Parathyroid adenoma (tissue), 2 donors: ENCODE data around the gene MT1B.

ENCODE experiments used
- H2AFZ ChIP-seq: fragments of 300-600 bp; sonication (generic); one replicate; pipeline ENCODE4 v1.7.0; 2017; ENCODE audit warnings: antibody characterized with exemption, mild to moderate bottlenecking
- H3K27ac ChIP-seq: fragments of 300-600 bp; sonication (generic); one replicate; pipeline ENCODE4 v1.7.0; 2017
- H3K27me3 ChIP-seq: fragments of 300-600 bp; sonication (generic); one replicate; pipeline ENCODE4 v1.7.0; 2017; ENCODE audit warnings: low read length; ENCODE audit not compliant: control insufficient read depth, insufficient read depth
- H3K36me3 ChIP-seq: fragments of 300-600 bp; sonication (generic); one replicate; pipeline ENCODE4 v1.7.0; 2017; ENCODE audit warnings: low read length; ENCODE audit not compliant: control insufficient read depth, insufficient read depth
- H3K4me1 ChIP-seq: fragments of 300-600 bp; sonication (generic); one replicate; pipeline ENCODE4 v1.7.0; 2017; ENCODE audit warnings: control low read depth
- H3K4me2 ChIP-seq: fragments of 300-600 bp; sonication (generic); one replicate; pipeline ENCODE4 v1.7.0; 2017; ENCODE audit warnings: low read length
- H3K4me3 ChIP-seq: fragments of 300-600 bp; sonication (generic); one replicate; pipeline ENCODE4 v1.7.0; 2017; ENCODE audit warnings: low read depth, low read length
- H3K79me2 ChIP-seq: fragments of 300-600 bp; sonication (generic); one replicate; pipeline ENCODE4 v1.7.0; 2017; ENCODE audit warnings: control low read depth
- H3K9ac ChIP-seq: fragments of 300-600 bp; sonication (generic); one replicate; pipeline ENCODE4 v1.7.0; 2017; ENCODE audit warnings: mild to moderate bottlenecking
- H3K9me3 ChIP-seq: fragments of 300-600 bp; sonication (generic); one replicate; pipeline ENCODE4 v1.7.0; 2017; ENCODE audit warnings: low read length; ENCODE audit not compliant: control insufficient read depth
- TF ChIP-seq, protein P1 (sequence below): fragments of 300-600 bp; sonication (generic); IDR thresholded peaks from one replicate; pipeline ENCODE4 v1.7.0; 2017; ENCODE audit warnings: antibody characterized with exemption, mild to moderate bottlenecking
- donor health status: primary hyperparathyroidism.

MT1B gene

DNA sequence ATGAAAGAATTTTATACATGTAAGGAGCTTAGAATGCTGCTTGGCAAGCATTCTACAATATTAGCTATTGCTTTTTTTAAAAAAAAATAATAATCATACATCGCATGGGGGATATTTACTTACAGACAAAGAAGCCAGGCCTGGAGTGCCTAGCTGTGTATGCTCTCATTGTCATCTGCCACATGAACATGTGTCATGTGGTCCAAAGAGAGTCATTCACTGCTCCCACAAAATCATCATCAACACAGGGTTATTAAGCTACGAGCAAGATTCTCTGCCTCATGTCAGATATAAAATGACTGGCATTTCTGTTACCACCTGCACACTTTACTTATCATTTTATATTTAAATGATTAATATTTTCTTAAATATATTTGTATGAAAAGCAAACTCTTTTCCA, 28.0 kb upstream of the MT1B start:
- Histone ChIP-seq H3K27me3 (no peaks in the 10 kb centered on the region), H3K4me2 (no peak overlapping the region)

DNA sequence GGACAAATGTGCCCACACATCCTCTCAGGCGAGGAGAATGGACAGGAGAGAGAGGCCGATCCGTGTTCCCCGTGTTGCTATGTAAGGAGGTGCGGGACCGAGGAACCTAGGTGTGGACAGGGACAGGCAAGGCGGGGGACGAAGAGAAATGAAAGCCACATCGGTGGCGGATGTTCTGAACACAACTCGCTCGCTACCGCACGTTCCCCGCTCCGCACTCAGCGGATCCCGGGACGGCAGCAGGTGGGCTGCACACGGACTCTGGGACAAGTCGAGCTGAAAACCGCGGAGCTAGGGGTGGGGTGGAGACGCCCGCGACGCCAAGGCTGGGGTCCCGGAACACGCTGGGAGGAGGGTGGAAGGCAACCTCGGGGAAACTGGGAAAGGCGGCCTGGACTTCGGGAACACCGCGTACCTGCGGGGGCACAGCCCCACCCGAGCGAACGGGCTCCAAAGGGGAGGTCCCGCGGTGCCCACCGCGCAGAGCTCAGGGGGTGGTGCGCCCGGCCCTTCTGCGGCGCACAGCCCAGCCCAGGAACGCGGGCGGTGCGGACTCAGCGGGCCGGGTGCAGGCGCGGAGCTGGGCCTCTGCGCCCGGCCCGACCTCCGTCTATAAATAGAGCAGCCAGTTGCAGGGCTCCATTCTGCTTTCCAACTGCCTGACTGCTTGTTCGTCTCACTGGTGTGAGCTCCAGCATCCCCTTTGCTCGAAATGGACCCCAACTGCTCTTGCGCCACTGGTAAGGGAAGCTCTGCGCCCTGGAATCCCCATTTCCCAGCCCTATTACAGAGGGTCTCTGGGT, 26.3 kb upstream of the MT1B start, which contains the start of gene MT1E:
Gene MT1E, plus strand, starts transcription at position 642 of the 803 bp plus-strand sequence. Its CDS starts 71 bp downstream, at position 713.
- H3K79me2 ChIP-seq, result no peaks in the 10 kb centered on the region
- peak within 1 kb of the TSS; percentile 57 for H3K4me3 ChIP-seq
- H3K4me2 ChIP-seq, result peak within 1 kb of the TSS; percentile 75
- H3K36me3 ChIP-seq, result no peaks in the 10 kb centered on the region
- TF ChIP-seq, protein P1, sequence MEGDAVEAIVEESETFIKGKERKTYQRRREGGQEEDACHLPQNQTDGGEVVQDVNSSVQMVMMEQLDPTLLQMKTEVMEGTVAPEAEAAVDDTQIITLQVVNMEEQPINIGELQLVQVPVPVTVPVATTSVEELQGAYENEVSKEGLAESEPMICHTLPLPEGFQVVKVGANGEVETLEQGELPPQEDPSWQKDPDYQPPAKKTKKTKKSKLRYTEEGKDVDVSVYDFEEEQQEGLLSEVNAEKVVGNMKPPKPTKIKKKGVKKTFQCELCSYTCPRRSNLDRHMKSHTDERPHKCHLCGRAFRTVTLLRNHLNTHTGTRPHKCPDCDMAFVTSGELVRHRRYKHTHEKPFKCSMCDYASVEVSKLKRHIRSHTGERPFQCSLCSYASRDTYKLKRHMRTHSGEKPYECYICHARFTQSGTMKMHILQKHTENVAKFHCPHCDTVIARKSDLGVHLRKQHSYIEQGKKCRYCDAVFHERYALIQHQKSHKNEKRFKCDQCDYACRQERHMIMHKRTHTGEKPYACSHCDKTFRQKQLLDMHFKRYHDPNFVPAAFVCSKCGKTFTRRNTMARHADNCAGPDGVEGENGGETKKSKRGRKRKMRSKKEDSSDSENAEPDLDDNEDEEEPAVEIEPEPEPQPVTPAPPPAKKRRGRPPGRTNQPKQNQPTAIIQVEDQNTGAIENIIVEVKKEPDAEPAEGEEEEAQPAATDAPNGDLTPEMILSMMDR, result no peak
- H3K4me1 ChIP-seq, result no peaks in the 10 kb centered on the region
- no peaks in the 10 kb centered on the region for H3K27me3 ChIP-seq
- H2AFZ ChIP-seq, result peak within 1 kb of the TSS; percentile 90
- H3K9ac ChIP-seq, result peak within 1 kb of the TSS; percentile 1
- H3K9me3 ChIP-seq, result no peaks in the 10 kb centered on the region
- H3K27ac ChIP-seq, result peak within 1 kb of the TSS; percentile 65

More for the DNA sequence above, 28.0 kb upstream of the MT1B start:
- no peaks in the 10 kb centered on the region for H3K36me3 ChIP-seq
- no peaks in the 10 kb centered on the region for H3K79me2 ChIP-seq
- H2AFZ ChIP-seq, result no peak overlapping the region
- H3K9me3 ChIP-seq, result no peaks in the 10 kb centered on the region
- TF ChIP-seq, protein P1, result no peak
- H3K4me1 ChIP-seq, result no peaks in the 10 kb centered on the region
- no peak overlapping the region for H3K27ac ChIP-seq
- H3K9ac ChIP-seq, result no peak overlapping the region
- no peak overlapping the region for H3K4me3 ChIP-seq

DNA sequence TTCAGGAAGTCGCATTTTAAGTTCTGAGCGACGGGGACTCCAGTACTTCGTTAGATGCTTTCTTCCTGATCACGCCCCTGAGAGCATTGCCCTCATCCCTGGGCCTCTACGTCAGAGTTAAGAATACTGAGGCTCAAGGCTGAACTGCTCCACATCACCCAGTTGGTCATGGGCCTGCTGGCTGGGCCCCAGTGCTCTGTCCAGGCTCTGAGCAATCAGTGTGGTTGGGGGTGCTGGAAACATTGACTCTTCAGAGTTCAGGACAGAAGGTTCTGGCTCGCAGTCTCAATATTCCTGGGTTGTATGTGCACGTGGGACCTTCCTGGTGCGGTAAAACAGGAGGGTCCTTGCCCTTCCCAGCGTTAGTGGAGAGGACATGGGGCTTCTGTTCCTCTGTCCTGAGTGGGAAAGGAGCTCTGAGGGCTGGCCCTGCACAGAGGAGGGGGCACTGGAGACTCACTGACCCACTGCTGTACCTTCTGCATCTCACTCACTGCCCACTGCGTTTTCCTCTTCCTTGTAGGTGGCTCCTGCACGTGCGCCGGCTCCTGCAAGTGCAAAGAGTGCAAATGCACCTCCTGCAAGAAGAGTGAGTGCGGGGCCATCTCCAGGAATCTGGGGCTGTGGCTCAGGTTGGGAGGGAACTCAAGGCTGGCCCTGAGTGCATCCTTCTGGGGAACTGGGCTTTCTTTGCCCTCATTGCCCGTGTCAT, 25.6 kb upstream of the MT1B start:
- Histone ChIP-seq H3K27ac (peak overlapping the region; percentile 65), H3K9me3 (no peaks in the 10 kb centered on the region), H3K4me2 (peak overlapping the region; percentile 75), H3K4me1 (no peaks in the 10 kb centered on the region), H3K36me3 (no peaks in the 10 kb centered on the region), H3K27me3 (no peaks in the 10 kb centered on the region), H3K79me2 (no peaks in the 10 kb centered on the region), H3K9ac (no peak overlapping the region), H3K4me3 (peak overlapping the region; percentile 57), H2AFZ (peak overlapping the region; percentile 90)
- TF ChIP-seq, protein P1, result no peak

DNA sequence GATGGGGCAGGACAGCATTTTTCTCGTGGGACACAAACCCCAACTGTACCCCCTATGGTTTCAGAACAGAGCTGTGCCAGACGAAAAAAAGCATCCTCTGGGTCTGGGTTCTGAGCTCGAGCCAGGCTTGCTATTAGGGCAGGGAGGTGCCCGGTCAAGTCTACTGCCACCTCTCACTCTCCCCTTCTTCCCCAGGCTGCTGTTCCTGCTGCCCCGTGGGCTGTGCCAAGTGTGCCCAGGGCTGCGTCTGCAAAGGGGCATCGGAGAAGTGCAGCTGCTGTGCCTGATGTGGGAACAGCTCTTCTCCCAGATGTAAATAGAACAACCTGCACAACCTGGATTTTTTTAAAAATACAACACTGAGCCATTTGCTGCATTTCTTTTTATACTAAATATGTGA, 25.0 kb upstream of the MT1B start:
- Histone ChIP-seq H3K4me1 (no peaks in the 10 kb centered on the region), H3K27me3 (no peaks in the 10 kb centered on the region), H2AFZ (no peak overlapping the region), H3K36me3 (no peaks in the 10 kb centered on the region), H3K4me3 (no peak overlapping the region), H3K27ac (no peak overlapping the region), H3K4me2 (peak overlapping the region; percentile 8), H3K9ac (no peak overlapping the region), H3K9me3 (no peaks in the 10 kb centered on the region), H3K79me2 (no peaks in the 10 kb centered on the region)
- TF ChIP-seq, protein P1, result no peak
